ENCODE results near the gene TKT.
"Not testable (repeated sequence)": the region's sequence is repeated elsewhere in the genome, so short reads cannot be mapped to it uniquely, and the experiment has no call there.

The TKT gene

GRCh38 chr3:53260286-53260785 lies 4.5 kb upstream of the TKT start:
- DNase-seq (ENCODE audit: low read depth), result no peak

- DNase-seq (ENCODE audit: low read depth), result no peak
These were observed 3.8 kb upstream of the TKT start for GRCh38 chr3:53259427-53260259.

- no peak for DNase-seq (ENCODE audit: low read depth)
These were observed 3.0 kb upstream of the TKT start for GRCh38 chr3:53258600-53259426.

- DNase-seq (ENCODE audit: low read depth), result no peak
These were observed 1.6 kb upstream of the TKT start for GRCh38 chr3:53257465-53257864.

GRCh38 chr3:53256704-53257055 lies 858 bp upstream of the TKT start:
- no peak for DNase-seq (ENCODE audit: low read depth)

- DNase-seq (ENCODE audit: low read depth), result no peak
These were observed 423 bp downstream of the TKT start for GRCh38 chr3:53255423-53255774.

- no peak for DNase-seq (ENCODE audit: low read depth)
These were observed 1.1 kb downstream of the TKT start for GRCh38 chr3:53254509-53255422.

- no peak for DNase-seq (ENCODE audit: low read depth)
These were observed 1.9 kb downstream of the TKT start for GRCh38 chr3:53253707-53254508.

GRCh38 chr3:53252947-53253322 lies 2.9 kb downstream of the TKT start:
- not testable (repeated sequence) for DNase-seq (ENCODE audit: low read depth)

- no peak for DNase-seq (ENCODE audit: low read depth)
These were observed 3.5 kb downstream of the TKT start for GRCh38 chr3:53252096-53252946.

GRCh38 chr3:53250881-53251605 lies 4.8 kb downstream of the TKT start:
- DNase-seq (ENCODE audit: low read depth), result no peak

GRCh38 chr3:53250453-53250852 lies 5.4 kb downstream of the TKT start:
- DNase-seq (ENCODE audit: low read depth), result no peak

- no peak for DNase-seq (ENCODE audit: low read depth)
These were observed 7.7 kb downstream of the TKT start for GRCh38 chr3:53248161-53248560.

- no peak for DNase-seq (ENCODE audit: low read depth)
These were observed 8.2 kb downstream of the TKT start for GRCh38 chr3:53247619-53248018.

- no peak for DNase-seq (ENCODE audit: low read depth)
These were observed 11.6 kb downstream of the TKT start for GRCh38 chr3:53244271-53244670.

GRCh38 chr3:53243785-53244184 lies 12.0 kb downstream of the TKT start:
- DNase-seq (ENCODE audit: low read depth), result no peak

- no peak for DNase-seq (ENCODE audit: low read depth)
These were observed 12.7 kb downstream of the TKT start for GRCh38 chr3:53243165-53243564.

GRCh38 chr3:53242642-53243041 lies 13.2 kb downstream of the TKT start:
- DNase-seq (ENCODE audit: low read depth), result no peak

- no peak for DNase-seq (ENCODE audit: low read depth)
These were observed 13.7 kb downstream of the TKT start for GRCh38 chr3:53242155-53242554.
